Left colon (tissue), 2 donors: ENCODE measurements around the gene CACNA2D3. TPM values are rescaled to one million over a fixed set of nuclear protein-coding genes. Genes with fewer than 3 reads are reported as not detected.
"Not testable (repeated sequence)": the region's sequence is repeated elsewhere in the genome, so short reads cannot be mapped to it uniquely, and the experiment has no call there.

ENCODE experiments used
- ATAC-seq: fragments of 200-7000 bp; cut with Tn5 transposase; one replicate; pipeline ENCODE4 v1.9.1; 2020; ENCODE audit warnings: mild to moderate bottlenecking, moderate library complexity
- DNase-seq, 2 donors: peaks; one replicate each; pipeline ENCODE4 v3.0.0-alpha.2; 2020
- intact Hi-C, 2 donors: fragments of 100-400 bp; cut with DNase I in 1 of 2; cut with micrococcal nuclease in 1 of 2; formaldehyde crosslinking; loops; one replicate each; pipeline versions ENCODE4 v1.11.2 to v1.14.0; 2022; cut with DNase I, micrococcal nuclease
- total RNA-seq, 2 donors: library from RNA; stranded (reverse); fragmentation: NEBNext Ultra II Directional; extraction: Animal tissue kit (Norgen Biotek cat#: 25700); gene quantifications; one replicate each; pipeline ENCODE4 v1.2.1, GENCODE V29; 2021
- donor health status: DM: no; HTN: no; CAD: no.
- donor health status: DM: yes; HTN: yes; CAD: no.

The CACNA2D3 gene
- total RNA-seq, 2 donors from 2014 or later = 0.24 to 0.64 TPM

- DNase-seq (no peak), ATAC-seq (no peak)
- intact Hi-C loops = no loop called here
These were observed 478.3 kb downstream of the CACNA2D3 start for GRCh38 chr3:54600441-54601204.

- ATAC-seq (no peak), DNase-seq (no peak)
- intact Hi-C loops = no loop called here
These were observed 482.1 kb downstream of the CACNA2D3 start for GRCh38 chr3:54604495-54604894.

- intact Hi-C loops = no loop called here
- DNase-seq (no peak), ATAC-seq (no peak)
These were observed 485.7 kb downstream of the CACNA2D3 start for GRCh38 chr3:54608041-54608440.

GRCh38 chr3:54619053-54619452 is 496.7 kb downstream of the CACNA2D3 start:
- DNase-seq = no peak
- ATAC-seq = no peak

GRCh38 chr3:54619531-54619930 is 497.2 kb downstream of the CACNA2D3 start:
- intact Hi-C loops = no loop called here
- ATAC-seq (no peak), DNase-seq (no peak)

More at GRCh38 chr3:54619053-54619452, 496.7 kb downstream of the CACNA2D3 start:
- intact Hi-C loops = no loop called here

- ATAC-seq (no peak), DNase-seq (no peak)
- intact Hi-C loops = no loop called here
These were observed 498.8 kb downstream of the CACNA2D3 start for GRCh38 chr3:54621184-54621583.

GRCh38 chr3:54622678-54623077 is 500.3 kb downstream of the CACNA2D3 start:
- intact Hi-C loops = no loop called here
- ATAC-seq = no peak
- DNase-seq = no peak

GRCh38 chr3:54625805-54626787 is 503.7 kb downstream of the CACNA2D3 start:
- ATAC-seq (peak; percentile 47), DNase-seq (no peak)
- intact Hi-C loops = no loop called here

GRCh38 chr3:54628888-54629441 is 506.6 kb downstream of the CACNA2D3 start:
- intact Hi-C loops = no loop called here
- ATAC-seq = no peak
- no peak for DNase-seq

- DNase-seq = no peak
- ATAC-seq = no peak
- intact Hi-C loops = no loop called here
These were observed 507.8 kb downstream of the CACNA2D3 start for GRCh38 chr3:54630101-54630623.

GRCh38 chr3:54631001-54631400 is 508.6 kb downstream of the CACNA2D3 start:
- ATAC-seq, DNase-seq, intact Hi-C loops: not testable (repeated sequence)

GRCh38 chr3:54631516-54632325 is 509.4 kb downstream of the CACNA2D3 start:
- DNase-seq (no peak), ATAC-seq (no peak)
- intact Hi-C loops = no loop called here

GRCh38 chr3:54632326-54632665 is 509.9 kb downstream of the CACNA2D3 start:
- ATAC-seq (no peak), DNase-seq (no peak)
- intact Hi-C loops = no loop called here

GRCh38 chr3:54632834-54633233 is 510.5 kb downstream of the CACNA2D3 start:
- intact Hi-C loops = no loop called here
- ATAC-seq (no peak), DNase-seq (no peak)

GRCh38 chr3:54633444-54634121 is 511.2 kb downstream of the CACNA2D3 start:
- intact Hi-C loops = no loop called here
- ATAC-seq (no peak), DNase-seq (no peak)

- ATAC-seq (no peak), DNase-seq (no peak)
- intact Hi-C loops = no loop called here
These were observed 511.7 kb downstream of the CACNA2D3 start for GRCh38 chr3:54634122-54634469.

GRCh38 chr3:54639790-54640372 is 517.5 kb downstream of the CACNA2D3 start:
- intact Hi-C loops, ATAC-seq, DNase-seq: not testable (repeated sequence)
